HG03565 (cell line): ENCODE data around the gene MAGEE1.

ENCODE experiments used
- ATAC-seq: cut with Tn5 transposase; IDR thresholded peaks from one replicate; pipeline ENCODE4 v1.9.1; 2021; ENCODE audit warnings: mild to moderate bottlenecking, moderate library complexity; ENCODE audit not compliant: unreplicated experiment

The MAGEE1 gene, protein sequence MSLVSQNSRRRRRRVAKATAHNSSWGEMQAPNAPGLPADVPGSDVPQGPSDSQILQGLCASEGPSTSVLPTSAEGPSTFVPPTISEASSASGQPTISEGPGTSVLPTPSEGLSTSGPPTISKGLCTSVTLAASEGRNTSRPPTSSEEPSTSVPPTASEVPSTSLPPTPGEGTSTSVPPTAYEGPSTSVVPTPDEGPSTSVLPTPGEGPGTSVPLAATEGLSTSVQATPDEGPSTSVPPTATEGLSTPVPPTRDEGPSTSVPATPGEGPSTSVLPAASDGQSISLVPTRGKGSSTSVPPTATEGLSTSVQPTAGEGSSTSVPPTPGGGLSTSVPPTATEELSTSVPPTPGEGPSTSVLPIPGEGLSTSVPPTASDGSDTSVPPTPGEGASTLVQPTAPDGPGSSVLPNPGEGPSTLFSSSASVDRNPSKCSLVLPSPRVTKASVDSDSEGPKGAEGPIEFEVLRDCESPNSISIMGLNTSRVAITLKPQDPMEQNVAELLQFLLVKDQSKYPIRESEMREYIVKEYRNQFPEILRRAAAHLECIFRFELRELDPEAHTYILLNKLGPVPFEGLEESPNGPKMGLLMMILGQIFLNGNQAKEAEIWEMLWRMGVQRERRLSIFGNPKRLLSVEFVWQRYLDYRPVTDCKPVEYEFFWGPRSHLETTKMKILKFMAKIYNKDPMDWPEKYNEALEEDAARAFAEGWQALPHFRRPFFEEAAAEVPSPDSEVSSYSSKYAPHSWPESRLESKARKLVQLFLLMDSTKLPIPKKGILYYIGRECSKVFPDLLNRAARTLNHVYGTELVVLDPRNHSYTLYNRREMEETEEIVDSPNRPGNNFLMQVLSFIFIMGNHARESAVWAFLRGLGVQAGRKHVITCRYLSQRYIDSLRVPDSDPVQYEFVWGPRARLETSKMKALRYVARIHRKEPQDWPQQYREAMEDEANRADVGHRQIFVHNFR

DNA sequence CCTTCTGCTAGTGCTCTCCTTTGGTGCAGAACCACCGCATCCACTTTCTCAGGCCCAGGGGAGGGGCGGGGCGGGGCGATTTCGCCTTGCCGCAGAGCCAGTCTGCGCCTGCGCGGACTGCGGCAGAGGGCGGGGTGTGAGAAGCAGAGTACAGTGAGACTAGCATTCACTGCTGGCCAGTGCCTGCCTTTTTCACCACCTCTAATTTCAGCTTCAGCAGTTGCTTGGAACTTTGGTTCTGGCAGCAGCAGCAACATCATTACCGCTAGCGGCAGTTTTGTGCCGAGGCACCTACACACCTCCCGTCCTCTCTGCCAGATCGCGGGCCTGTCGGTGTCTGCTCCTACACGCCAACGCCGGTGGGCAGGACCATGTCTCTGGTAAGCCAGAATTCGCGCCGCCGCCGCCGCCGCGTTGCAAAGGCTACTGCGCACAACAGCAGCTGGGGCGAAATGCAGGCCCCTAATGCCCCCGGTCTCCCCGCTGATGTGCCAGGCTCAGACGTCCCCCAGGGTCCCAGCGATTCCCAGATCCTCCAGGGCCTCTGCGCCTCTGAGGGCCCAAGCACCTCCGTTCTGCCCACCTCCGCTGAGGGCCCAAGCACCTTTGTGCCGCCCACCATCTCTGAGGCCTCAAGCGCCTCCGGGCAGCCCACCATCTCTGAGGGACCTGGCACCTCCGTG lies at the start of gene MAGEE1:
MAGEE1 (plus strand) TSS at position 151 of the 683 bp plus-strand sequence; CDS start at position 372, 221 bp downstream.
- peak; percentile 83 for ATAC-seq

DNA sequence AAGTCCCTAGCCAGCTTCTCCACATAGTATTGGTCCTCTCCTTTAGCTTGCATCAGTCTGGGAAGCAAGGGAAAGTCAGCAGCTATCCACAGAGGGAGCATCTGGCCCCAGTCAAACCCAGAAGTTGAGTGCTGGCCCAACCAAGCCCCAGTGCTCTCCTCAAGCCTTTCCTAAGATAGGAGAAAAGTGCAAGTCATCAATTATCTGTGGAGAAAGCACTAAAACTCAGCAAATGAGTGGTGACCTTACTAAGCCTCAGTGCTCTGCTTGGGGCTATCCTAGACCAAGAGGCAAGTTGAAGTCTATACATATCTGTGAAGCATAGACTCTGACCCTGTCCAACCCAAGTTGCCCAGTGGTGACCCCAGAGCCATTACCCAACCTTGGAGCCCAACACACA lies 28.5 kb upstream of the MAGEE1 start:
- ATAC-seq, result no peak

DNA sequence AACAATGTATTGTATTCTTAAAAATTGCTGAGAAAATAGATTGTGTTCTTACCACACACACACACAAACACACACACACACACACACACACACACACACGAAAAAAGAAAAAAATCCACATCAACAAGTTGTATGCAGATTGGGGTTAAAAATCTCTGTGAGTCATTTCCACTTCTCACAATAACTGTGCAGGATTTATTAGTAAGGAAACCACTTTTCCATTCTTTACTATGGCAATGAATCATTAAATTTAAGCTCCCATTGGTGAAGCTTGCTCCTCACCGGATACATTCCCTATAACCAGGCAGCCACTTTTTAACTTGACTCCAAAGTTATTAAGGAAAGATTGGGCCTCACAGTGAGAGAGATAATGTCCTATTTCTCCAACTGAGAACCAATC lies 19.7 kb upstream of the MAGEE1 start:
- no peak for ATAC-seq

DNA sequence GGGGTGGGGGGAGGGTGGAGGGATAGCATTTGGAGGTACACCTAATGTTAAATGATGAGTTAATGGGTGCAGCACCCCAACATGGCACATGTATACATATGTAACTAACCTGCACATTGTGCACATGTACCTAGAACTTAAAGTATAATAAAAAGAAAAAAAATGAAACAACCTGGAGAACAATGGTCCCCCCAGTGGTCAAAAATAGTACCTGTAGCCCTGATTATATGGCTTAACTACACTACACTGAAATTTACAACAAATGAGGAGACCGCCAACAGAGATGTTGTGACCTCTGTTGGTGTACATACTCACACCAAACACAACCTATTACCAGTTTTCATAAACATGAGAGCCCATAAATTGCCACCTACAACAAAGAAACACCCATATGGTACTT lies 7.3 kb upstream of the MAGEE1 start:
- ATAC-seq, result no peak

DNA sequence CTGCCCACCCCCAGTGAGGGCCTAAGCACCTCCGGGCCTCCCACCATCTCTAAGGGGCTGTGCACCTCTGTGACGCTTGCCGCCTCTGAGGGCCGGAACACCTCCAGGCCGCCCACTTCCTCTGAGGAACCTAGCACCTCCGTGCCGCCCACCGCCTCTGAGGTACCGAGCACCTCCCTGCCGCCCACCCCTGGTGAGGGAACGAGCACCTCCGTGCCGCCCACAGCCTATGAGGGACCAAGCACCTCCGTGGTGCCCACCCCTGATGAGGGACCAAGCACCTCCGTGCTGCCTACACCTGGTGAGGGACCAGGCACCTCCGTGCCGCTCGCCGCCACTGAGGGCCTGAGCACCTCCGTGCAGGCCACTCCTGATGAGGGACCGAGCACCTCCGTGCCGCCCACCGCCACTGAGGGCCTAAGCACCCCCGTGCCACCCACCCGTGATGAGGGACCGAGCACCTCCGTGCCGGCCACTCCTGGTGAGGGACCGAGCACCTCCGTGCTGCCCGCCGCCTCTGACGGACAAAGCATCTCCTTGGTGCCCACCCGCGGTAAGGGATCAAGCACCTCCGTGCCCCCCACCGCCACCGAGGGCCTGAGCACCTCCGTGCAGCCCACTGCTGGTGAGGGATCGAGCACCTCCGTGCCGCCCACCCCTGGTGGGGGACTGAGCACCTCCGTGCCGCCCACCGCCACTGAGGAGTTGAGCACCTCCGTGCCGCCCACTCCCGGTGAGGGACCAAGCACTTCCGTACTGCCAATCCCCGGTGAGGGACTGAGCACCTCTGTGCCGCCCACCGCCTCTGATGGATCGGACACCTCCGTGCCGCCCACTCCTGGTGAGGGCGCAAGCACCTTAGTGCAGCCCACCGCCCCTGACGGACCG lies 977 bp downstream of the MAGEE1 start:
- ATAC-seq, result peak; percentile 29

DNA sequence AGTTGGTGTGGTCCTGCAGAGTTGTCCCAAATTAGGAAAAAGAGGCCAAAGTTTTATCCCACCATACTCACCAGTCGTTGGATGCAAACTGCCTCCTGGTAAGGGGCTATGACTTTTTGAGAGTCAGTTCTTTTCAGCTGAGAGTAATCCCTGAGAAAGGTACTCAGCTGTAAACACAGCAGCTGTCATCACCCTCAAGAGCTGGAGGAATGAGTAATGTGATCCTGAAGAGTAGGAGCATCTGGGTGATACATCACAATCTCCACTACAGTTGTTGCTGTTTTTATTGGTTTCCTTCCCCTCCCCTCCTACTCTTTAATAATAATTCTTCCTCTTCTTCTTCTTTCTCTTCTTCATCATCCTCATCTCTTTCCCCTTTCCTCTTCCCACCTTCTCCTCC lies 5.7 kb downstream of the MAGEE1 start:
- ATAC-seq, result no peak

DNA sequence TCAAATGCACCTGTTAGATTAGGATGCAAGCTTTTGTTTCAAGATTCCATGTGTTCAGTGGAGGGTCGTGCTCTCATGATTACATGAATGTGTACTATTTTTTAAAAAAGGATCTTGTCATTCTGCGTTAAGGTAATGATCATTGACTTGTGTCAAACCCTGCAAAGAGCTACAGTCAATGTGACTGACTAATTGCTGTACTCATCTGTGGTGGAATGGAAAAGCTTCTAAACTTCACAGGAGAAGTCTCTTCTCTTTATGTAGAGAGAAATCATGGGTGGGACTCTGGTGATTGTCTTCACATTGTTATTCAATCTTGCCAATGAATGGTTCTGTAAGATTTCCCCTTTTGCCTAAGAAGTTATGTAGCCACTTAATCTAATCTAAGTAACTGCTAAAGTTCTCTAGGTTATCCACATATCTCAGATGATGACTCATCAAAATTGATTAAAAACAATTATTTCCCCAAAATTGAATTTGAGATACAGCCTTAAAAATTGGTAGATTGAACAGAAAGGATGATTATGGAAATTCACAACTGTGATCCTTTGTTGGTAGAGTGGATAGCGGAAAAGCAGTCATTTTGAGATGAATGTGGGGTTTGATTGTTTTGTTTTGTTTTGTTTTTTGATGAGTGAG lies 6.7 kb downstream of the MAGEE1 start:
- ATAC-seq, result no peak

DNA sequence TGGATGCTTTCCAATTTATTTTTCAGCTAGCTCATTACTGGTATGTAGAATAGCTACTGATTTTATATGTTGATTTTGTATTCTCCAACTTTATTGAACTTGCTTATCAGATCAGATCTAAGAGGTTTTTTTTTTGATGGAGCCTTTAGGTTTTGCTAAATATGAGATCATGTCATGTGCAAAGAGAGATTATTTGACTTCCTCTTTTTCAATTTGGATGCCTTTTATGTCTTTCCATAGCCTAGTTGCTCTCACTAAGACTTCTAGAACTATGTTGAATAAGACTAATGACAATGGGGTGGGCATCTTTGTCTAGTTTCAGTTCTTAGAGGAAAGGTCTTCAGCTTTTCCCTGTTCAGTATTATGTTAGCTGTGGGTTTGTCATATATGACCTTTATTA lies 11.7 kb downstream of the MAGEE1 start:
- ATAC-seq, result no peak

DNA sequence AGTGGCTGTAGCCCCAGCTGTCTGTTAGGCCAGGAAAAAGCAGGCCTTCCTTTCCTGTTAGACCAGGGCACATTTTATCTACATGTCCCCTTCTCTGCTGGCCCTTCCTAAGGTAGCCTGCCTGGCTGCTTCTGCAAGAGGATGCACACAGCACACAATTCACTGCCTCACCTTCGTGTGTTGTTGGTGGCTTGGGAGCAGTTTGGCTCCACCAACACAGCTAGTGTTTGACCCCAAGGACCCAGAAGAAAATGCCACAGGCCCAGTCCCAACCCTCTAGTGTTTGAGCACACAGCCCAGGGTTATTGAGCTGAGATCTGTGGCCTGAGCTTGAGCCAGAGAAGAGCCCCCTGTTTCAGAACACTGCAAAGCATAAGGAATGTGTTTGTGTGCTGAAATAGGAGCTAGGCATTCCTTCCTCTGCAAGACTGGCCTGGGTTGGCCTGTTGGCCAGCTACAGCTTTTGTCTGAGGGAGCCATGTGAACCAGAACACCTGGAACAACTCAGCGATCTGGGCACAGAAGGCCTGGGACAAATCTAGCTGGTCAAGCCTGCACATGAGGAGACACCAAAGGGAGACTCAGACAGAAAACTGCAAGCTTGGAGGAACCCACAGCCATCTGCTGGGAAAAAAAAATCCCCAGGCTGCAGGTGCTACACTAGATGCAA lies 26.4 kb downstream of the MAGEE1 start:
- no peak for ATAC-seq

DNA sequence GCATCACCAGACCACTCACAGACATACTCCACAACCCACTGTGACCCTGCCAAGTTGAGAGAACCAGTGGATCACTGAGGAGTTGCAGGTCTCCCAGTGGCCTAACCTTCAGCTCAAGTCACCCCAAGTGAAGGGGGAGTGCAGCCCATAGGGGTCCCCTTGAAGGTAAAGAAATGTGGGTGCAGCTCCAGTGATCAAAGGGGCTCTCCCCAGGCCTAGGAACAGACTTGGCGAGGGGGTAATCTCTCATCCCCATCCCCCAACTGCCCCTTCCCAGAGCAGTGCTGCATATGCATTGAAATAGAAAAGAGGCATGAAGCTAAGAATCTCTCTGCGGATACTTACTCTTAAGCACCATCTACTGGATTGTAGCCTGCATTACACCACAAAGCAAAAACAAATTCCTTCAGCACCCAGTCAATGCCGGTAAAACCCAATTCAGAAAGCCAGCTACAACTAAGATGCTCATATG lies 27.0 kb downstream of the MAGEE1 start:
- ATAC-seq, result no peak

DNA sequence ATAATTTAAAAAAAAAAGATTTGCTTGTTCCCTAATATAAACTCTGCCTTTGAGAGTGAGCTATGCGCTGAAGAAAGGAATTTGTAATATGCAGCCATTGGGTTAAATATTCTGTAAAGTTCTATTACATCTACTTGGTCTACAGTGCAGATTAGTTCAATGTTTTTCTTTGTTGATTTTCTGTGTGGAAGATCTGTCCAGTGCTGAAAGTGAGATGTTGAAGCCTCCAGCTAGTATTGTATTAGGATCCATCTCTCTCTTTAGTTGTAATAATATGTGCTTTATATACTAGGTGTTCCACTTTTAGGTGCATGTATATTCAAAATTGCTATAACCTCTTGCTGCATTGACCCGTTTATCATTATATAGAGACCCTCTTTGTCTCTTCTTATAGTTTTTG lies 49.8 kb downstream of the MAGEE1 start:
- ATAC-seq, result no peak
